RPMI7951 (cell line): Measurements from ENCODE around the gene SEMA4C. TPM values are rescaled to one million over a fixed set of nuclear protein-coding genes. Genes with fewer than 3 reads are reported as not detected.

Source experiments
- DNase-seq: peaks from one replicate; pipeline ENCODE4 v3.0.0-alpha.2; 2012; ENCODE audit warnings: low read depth
- total RNA-seq: library from RNA; depleted of rRNA; stranded (reverse); fragments of >200 nt; shearing (Covaris generic); gene quantifications from 2 replicates; pipeline ENCODE4 v1.2.3, GENCODE V29; 2014; rRNA removed

Gene SEMA4C
- total RNA-seq, 1 experiment from 2014 or later = 30.3 TPM

DNA sequence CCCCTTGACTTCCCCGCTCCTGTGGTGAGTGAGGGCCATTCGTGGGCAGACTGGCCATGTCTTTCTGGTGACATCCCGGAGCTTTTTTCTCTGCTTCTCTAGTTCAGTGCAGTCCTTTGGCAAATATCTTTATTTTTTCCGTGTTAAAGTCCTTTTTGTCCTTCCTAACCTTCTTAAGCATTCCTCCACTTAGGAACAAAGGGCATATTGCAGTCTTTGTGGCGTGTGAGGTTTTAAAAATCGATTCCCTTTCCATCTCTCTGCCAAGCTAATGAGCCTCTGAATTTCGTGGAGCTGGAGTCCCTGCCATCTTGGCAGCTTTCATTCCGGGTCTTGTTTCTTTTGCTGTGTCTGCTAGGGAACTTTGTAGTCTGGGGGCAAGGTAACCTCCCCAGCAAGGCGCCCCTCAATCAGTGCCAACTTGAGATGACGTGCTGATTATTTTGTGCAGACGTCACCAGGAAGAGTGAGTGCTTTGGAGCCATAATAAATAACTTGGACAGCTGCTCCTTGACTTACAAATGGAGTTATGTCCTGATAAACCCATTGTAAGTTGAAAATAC, 48.7 kb downstream of the SEMA4C start:
- DNase-seq = no peak

DNA sequence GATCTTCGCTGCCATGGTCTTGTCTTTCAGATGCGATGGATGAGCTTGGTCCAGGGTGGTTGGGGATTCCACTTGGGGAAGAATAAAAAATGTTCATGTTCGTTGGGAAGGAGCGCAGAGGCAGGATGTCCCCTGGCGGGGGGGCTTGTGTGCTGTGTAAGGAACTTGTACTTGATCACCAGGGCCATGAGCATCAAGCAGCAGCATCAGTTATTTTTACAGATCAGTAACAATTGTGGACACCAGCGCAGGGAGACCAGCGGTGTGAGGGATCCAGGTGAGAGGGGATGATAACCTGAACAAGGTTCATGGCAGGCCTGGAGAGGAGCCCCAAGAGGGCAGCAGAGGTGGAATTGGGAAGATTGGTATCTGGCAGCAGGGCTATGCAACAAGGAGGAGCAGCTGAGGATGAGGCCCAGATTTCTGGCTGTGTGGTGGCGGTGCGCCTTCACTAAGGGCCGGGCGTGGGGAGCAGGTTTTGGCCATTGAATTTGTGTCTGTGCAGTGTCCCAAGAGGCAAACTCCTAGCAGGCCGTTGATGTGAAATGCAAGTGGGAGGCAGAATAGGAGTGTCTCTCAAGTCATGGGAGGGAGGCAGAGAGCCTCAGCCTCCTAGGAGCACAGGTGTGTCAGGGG, 49.9 kb downstream of the SEMA4C start:
- DNase-seq = no peak

DNA sequence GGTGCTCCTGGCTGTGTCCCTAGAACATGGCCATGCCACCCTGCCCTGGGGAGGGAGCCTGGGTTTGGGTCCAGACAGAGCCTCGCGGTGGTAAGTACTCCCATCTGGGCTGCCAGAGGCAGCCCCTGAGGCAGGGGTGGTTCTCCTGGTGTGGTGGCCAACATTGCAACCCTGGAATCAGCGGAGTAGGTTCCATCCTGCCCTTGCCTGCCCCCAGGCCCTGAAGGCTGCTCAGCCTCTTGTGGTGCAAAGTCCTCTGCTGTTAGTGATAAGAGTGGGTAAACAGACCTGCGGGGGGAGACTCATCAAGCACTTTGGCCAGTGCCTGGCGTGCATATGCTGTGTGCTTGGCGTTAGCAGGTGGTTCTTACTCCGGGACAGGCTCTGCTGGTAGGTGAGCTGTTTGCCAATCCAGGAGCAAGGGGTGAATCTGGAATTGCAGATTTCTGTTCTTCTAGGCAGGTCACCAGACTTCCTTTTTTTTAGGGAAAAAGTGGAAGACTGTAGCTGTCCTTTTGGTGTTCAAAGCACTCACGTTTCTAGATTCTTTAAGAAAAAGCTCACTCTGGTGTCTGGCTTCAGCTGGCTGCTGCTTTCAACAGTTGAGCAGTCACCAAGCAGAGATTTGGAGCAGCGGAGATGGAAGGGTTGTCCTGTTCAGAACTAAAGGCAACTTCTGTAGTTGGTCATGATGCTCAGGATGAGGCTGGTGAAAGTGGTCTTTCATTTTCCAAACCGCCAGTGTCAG, 50.6 kb downstream of the SEMA4C start:
- DNase-seq = no peak

DNA sequence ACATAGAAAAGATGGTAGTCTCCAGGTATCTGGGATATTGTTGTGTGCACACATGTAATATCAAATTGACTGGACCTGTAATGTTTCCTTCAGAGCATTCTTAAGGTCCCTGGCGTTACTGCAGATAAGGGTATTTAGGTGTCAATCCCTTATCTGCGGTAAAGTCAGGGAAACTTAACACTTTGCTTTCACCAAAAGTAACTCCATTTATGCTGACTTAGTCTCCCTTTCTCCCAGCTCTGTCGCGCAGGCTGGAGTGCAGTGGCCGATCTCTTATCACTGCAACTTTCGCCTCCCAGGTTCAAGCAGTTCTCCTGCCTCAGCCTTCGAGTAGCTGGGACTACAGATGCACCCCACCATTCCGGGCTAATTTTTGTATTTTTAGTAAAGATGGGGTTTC, 52.0 kb downstream of the SEMA4C start:
- DNase-seq = no peak

DNA sequence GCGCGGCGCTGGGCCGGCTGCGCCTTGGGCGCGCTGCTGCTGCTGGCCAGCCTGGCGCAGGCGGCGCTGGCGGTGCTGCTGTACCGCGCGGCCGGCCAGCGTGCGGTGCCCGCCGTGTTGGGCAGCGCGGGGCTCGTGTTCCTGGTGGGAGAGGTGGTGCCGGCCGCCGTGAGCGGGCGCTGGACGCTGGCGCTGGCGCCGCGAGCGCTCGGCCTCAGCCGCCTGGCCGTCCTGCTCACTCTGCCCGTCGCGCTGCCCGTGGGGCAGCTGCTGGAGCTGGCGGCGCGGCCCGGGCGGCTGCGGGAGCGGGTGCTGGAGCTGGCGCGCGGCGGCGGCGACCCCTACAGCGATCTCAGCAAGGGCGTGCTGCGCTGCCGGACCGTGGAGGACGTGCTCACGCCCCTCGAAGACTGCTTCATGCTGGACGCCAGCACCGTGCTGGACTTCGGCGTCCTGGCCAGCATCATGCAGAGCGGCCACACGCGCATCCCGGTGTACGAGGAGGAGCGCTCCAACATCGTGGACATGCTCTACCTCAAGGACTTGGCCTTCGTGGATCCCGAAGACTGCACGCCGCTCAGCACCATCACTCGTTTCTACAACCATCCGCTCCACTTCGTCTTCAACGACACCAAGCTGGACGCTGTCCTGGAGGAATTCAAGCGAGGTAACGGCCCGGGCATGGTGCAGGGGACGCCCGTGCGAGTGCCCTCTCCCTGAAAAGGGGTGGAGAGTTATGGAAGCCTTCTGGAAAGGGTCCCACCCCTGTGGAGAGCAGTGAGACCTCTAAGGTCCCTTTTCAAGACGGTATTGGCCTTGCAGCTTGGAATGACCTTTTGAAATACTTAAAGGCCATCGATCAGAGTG, 52.8 kb downstream of the SEMA4C start:
- peak; percentile 28 for DNase-seq

DNA sequence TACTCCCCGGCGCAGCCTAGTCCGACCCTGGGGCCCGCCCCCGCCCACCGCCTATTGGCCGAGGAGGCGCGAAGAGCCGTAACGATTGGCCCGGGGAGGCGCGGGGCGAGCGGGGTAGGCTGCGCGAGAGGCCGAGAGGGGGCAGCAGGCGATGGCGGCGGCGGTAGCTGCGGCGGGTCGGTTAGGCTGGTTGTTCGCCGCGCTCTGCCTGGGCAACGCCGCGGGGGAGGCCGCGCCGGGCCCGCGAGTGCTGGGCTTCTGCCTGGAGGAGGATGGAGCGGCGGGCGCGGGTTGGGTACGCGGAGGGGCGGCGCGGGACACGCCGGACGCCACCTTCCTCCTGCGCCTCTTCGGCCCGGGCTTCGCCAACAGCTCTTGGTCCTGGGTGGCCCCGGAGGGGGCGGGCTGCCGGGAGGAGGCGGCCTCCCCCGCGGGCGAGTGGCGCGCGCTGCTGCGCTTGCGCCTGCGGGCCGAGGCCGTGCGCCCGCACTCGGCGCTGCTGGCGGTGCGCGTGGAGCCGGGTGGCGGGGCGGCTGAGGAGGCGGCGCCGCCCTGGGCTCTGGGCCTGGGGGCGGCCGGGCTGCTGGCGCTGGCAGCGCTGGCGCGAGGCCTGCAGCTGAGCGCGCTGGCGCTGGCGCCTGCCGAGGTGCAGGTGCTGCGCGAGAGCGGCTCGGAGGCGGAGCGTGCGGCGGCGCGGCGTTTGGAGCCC, 53.6 kb downstream of the SEMA4C start, which contains the start of gene CNNM3:
CNNM3 (plus strand) TSS at position 142 of the 709 bp plus-strand sequence; CDS start at position 152, 10 bp downstream.
- peak; percentile 91 for DNase-seq

DNA sequence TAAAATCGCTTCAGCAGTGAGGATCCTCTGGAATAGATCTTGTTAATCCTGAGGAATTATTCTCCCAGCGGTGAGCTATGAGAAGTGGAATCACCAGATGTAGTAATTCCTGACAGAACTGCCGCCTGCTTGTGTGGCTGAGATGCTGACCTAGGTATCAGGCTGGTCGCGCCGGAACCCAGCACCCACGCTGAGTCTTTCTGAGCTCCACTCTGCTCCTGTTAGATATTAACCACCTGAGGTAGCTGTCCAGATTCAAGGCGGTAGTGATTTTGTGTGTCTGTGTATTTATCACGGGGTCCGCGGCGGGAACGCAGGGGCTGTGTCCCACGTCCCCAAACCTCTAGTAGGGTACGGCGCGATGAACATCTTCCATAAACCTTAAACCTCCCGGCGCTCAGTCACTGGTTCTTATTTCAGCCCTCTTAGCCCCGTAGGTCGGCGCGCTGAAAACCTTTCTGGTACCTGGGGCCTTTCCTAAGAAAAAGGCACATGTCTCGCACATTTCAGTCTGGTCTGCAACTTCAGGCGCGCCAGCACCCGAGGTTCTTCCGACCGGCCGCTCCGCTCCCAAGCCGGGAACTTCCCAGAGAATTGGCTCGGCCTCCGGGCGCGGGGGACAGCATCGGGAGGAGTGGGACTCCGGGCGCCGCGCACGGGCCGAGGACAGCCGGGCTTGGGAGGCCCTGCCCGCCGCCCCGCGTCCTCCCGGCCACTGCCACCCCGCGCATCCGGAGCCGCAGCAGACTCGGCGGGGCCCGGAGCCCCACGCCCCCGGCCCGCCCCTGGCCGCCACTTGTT, 54.4 kb downstream of the SEMA4C start:
- DNase-seq = peak; percentile 31

DNA sequence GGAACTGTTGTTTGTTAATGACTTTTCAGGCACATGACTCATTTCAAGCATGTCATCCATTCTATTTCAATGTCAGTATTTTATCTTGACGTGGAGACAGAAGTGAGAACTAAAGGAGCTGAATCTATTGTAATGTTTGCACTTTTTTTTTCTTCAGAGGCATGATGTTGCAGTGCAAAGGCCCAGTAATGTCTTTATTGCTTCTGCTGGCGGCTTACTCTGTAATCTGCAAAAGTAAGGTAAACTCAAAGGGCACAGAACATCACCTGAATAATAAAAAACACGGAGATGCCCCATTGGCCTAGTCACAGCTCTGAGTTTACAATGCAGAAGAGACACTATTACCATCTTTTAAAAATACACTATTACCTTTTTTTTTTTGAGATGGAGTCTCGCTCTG, 56.2 kb downstream of the SEMA4C start:
- DNase-seq = no peak

DNA sequence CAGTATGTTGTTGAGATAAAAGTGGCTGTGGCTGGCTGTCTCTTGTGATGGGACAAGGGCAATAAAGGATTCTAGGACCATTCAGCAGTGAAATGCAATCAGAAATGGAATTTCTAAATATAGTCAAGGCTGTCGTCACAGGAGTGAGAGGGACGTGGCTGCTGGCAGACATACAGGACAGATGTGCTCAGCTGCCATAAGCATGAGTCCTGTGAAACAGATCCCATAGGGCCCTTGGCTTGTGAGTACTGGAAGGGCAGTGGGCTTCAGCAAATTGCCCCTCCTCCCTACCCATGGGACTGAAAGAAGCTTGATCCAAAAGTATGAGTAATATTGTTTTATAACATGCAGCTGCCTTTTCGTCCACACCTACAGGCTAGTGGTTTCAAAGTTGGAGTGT, 58.0 kb downstream of the SEMA4C start:
- DNase-seq = no peak

DNA sequence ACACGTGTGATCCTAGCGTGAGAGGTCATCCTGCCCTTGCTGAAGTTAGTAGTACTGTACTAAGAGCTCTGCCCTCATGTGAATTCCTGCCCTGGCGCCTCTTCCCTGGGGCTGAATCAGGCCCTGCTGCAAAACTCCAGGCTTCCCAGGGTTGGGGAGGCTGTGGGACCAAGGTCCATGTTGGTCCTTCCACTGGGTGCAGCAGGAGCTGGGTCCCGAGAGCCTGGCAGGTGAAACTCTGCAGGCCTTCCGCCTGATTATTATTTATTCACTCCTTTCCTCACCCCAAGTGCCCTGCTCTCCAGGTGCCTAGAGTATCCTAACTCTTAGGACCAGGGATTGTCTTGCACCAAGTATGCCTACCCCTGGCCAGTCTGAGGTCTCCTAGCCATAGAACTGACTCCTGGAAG, 59.1 kb downstream of the SEMA4C start:
- no peak for DNase-seq

DNA sequence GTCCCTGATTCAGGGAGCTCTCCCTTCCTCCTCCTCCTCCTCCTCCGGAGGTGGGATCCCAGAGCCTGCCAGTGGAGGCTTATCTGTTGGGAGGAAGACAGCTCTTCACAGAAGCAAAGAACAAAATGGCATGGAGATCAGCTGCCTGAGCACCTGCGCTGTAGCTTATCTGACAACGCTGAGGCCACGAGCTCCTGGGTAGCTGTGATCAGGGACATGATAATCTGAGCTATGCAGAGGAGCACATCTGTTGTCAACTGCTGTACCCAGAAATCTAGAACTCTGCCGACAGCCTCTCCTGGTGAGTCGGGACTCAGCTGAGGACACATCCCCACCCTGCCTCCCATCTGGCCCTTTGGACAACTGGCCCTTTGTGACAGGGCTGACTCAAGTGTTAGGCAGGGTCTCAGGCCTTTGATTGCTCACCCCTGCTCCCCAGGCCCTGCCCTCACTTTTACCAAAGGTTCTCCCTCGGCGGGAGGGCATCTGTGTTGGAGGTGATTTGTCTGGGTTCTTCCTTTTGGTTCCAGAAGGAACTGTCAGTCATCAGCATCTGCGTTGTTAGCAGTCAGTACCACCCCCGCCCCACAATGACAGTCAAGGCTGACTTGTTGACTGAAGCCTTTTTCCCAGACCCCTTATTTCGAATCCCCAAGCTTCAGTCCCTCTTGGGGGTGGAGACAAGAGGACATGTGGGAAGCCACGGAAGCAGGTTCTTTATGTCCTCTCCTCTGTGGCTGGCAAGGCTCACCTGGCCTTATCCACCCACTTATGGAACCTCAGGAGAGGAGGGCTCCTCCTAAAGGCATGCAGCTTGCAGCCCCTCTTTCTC, 59.7 kb downstream of the SEMA4C start:
- no peak for DNase-seq

Other genes with a start within 250 kb of the SEMA4C start
- 21.1 and 25.4 TPM in 2 replicates for gene KANSL3, start 231.8 kb downstream of the SEMA4C start, total RNA-seq
- not detected in 2 replicates for gene FER1L5, start 227.3 kb downstream of the SEMA4C start, total RNA-seq
- 36.8 and 37.8 TPM in 2 replicates for gene LMAN2L, start 130.0 kb downstream of the SEMA4C start, total RNA-seq
- gene CNNM4, start 109.2 kb downstream of the SEMA4C start, total RNA-seq = 5.3 and 5.9 TPM in 2 replicates
- 3.6 and 4.8 TPM in 2 replicates for gene CNNM3, start 53.8 kb downstream of the SEMA4C start, total RNA-seq
- gene ANKRD23, start 26.1 kb downstream of the SEMA4C start, total RNA-seq = 0.84 and 1.8 TPM in 2 replicates
- 20.7 and 25.8 TPM in 2 replicates for gene ANKRD39, start 12.1 kb downstream of the SEMA4C start, total RNA-seq
- 0.24 TPM in 1 of 2 replicates, not detected in the other for gene FAM178B, start 116.5 kb upstream of the SEMA4C start, total RNA-seq
- gene FAHD2B, start 224.8 kb upstream of the SEMA4C start, total RNA-seq = 5.0 and 6.8 TPM in 2 replicates
- gene ANKRD36, start 243.1 kb upstream of the SEMA4C start, total RNA-seq = 16.8 and 18.0 TPM in 2 replicates